ENCODE results near the gene GHR. TPM values are rescaled to one million over a fixed set of nuclear protein-coding genes. Genes with fewer than 3 reads are reported as not detected.
"Not testable (repeated sequence)": the region's sequence is repeated elsewhere in the genome, so short reads cannot be mapped to it uniquely, and the experiment has no call there.

The GHR gene
- polyA plus RNA-seq, 1 donor (not counting 4 experiments of a cell fraction or from before 2014, with no cell fraction given), result 1.8 TPM

- Histone ChIP-seq H3K4me2 (ENCODE audit: control insufficient read depth, extremely low read depth, insufficient read depth, low read depth, low read length) (no peak overlapping the region), H3K9me1 (ENCODE audit: control insufficient read depth, extremely low read depth, insufficient read depth, low read length) (no peaks in the 10 kb centered on the region), H3K79me2 (ENCODE audit: control insufficient read depth, insufficient read depth, low read length) (no peaks in the 10 kb centered on the region), H3K4me1 (ENCODE audit: control insufficient read depth, extremely low read depth, insufficient read depth, low read length) (no peaks in the 10 kb centered on the region), H3K27me3 (ENCODE audit: control insufficient read depth, extremely low read depth, insufficient read depth, low read length) (no peaks in the 10 kb centered on the region), H3K9ac (ENCODE audit: control insufficient read depth, extremely low read depth, insufficient read depth, low read length) (no peak overlapping the region), H3K9me3 (ENCODE audit: control insufficient read depth, low read depth, low read length) (no peaks in the 10 kb centered on the region), H2AFZ (ENCODE audit: control insufficient read depth, low read length) (no peak overlapping the region), H3K27ac (ENCODE audit: control insufficient read depth, insufficient read depth, low read length) (no peak overlapping the region), H3K36me3 (ENCODE audit: control insufficient read depth in 2 of 2, extremely low read depth in 1 of 2, insufficient read depth in 2 of 2, low read length in 2 of 2) (no peaks in the 10 kb centered on the region), H3K4me3 (ENCODE audit: control insufficient read depth in 2 of 3, extremely low read depth in 1 of 3, insufficient read depth in 2 of 3, low read depth in 1 of 3, low read length in 3 of 3) (no peak overlapping the region), H4K20me1 (ENCODE audit: control insufficient read depth, extremely low read depth, insufficient read depth, low read length) (no peaks in the 10 kb centered on the region)
- dilution Hi-C loops (cut with MboI; ENCODE audit: extremely low pct_ligation_motif_present, low sequenced_read_pairs), result no loop called here
- no peak for DNase-seq (ENCODE audit: low read depth, low spot score)
- TF ChIP-seq CTCF (optimal IDR thresholded peaks at IDR 0.05 in 1 of 3, IDR thresholded peaks at IDR 0.05 in 1 of 3, conservative IDR thresholded peaks at IDR 0.05 in 1 of 3; ENCODE audit: extremely low read depth in 1 of 3, insufficient read depth in 2 of 3, low read length in 3 of 3), result no peak
- no peak for TF ChIP-seq EZH2 (IDR thresholded peaks at IDR 0.05; ENCODE audit: low read length)
- FAIRE-seq, result no peak
These were observed 298.2 kb downstream of the GHR start for GRCh38 chr5:42721484-42721883.

GRCh38 chr5:42734531-42735058 is 311.4 kb downstream of the GHR start:
- H3K4me1 ChIP-seq (ENCODE audit: control insufficient read depth, extremely low read depth, insufficient read depth, low read length); H3K27me3 ChIP-seq (ENCODE audit: control insufficient read depth, extremely low read depth, insufficient read depth, low read length); H3K9me3 ChIP-seq (ENCODE audit: control insufficient read depth, low read depth, low read length); dilution Hi-C loops (cut with MboI; ENCODE audit: extremely low pct_ligation_motif_present, low sequenced_read_pairs); FAIRE-seq; H4K20me1 ChIP-seq (ENCODE audit: control insufficient read depth, extremely low read depth, insufficient read depth, low read length); H3K4me3 ChIP-seq (ENCODE audit: control insufficient read depth in 2 of 3, extremely low read depth in 1 of 3, insufficient read depth in 2 of 3, low read depth in 1 of 3, low read length in 3 of 3); H3K9me1 ChIP-seq (ENCODE audit: control insufficient read depth, extremely low read depth, insufficient read depth, low read length); H3K36me3 ChIP-seq (ENCODE audit: control insufficient read depth in 2 of 2, extremely low read depth in 1 of 2, insufficient read depth in 2 of 2, low read length in 2 of 2); DNase-seq (ENCODE audit: low read depth, low spot score); H3K27ac ChIP-seq (ENCODE audit: control insufficient read depth, insufficient read depth, low read length); H3K4me2 ChIP-seq (ENCODE audit: control insufficient read depth, extremely low read depth, insufficient read depth, low read depth, low read length); H3K79me2 ChIP-seq (ENCODE audit: control insufficient read depth, insufficient read depth, low read length); H2AFZ ChIP-seq (ENCODE audit: control insufficient read depth, low read length); H3K9ac ChIP-seq (ENCODE audit: control insufficient read depth, extremely low read depth, insufficient read depth, low read length): not testable (repeated sequence)

- H3K9ac ChIP-seq (ENCODE audit: control insufficient read depth, extremely low read depth, insufficient read depth, low read length), result no peak overlapping the region
- H3K9me1 ChIP-seq (ENCODE audit: control insufficient read depth, extremely low read depth, insufficient read depth, low read length), result no peaks in the 10 kb centered on the region
- no peaks in the 10 kb centered on the region for H3K79me2 ChIP-seq (ENCODE audit: control insufficient read depth, insufficient read depth, low read length)
- H3K27me3 ChIP-seq (ENCODE audit: control insufficient read depth, extremely low read depth, insufficient read depth, low read length), result no peaks in the 10 kb centered on the region
- no peaks in the 10 kb centered on the region for H3K9me3 ChIP-seq (ENCODE audit: control insufficient read depth, low read depth, low read length)
- H3K4me1 ChIP-seq (ENCODE audit: control insufficient read depth, extremely low read depth, insufficient read depth, low read length), result no peaks in the 10 kb centered on the region
- FAIRE-seq (no peak), DNase-seq (ENCODE audit: low read depth, low spot score) (no peak)
- H2AFZ ChIP-seq (ENCODE audit: control insufficient read depth, low read length), result no peak overlapping the region
- no peaks in the 10 kb centered on the region for H4K20me1 ChIP-seq (ENCODE audit: control insufficient read depth, extremely low read depth, insufficient read depth, low read length)
- no peak overlapping the region for H3K4me2 ChIP-seq (ENCODE audit: control insufficient read depth, extremely low read depth, insufficient read depth, low read depth, low read length)
- no peak overlapping the region for H3K27ac ChIP-seq (ENCODE audit: control insufficient read depth, insufficient read depth, low read length)
- dilution Hi-C loops (cut with MboI; ENCODE audit: extremely low pct_ligation_motif_present, low sequenced_read_pairs), result no loop called here
- H3K36me3 ChIP-seq (ENCODE audit: control insufficient read depth in 2 of 2, extremely low read depth in 1 of 2, insufficient read depth in 2 of 2, low read length in 2 of 2), result no peaks in the 10 kb centered on the region
- TF ChIP-seq CTCF (optimal IDR thresholded peaks at IDR 0.05 in 1 of 3, IDR thresholded peaks at IDR 0.05 in 1 of 3, conservative IDR thresholded peaks at IDR 0.05 in 1 of 3; ENCODE audit: extremely low read depth in 1 of 3, insufficient read depth in 2 of 3, low read length in 3 of 3) (no peak), EZH2 (IDR thresholded peaks at IDR 0.05; ENCODE audit: low read length) (no peak)
- no peak overlapping the region for H3K4me3 ChIP-seq (ENCODE audit: control insufficient read depth in 2 of 3, extremely low read depth in 1 of 3, insufficient read depth in 2 of 3, low read depth in 1 of 3, low read length in 3 of 3)
These were observed 317.7 kb downstream of the GHR start for GRCh38 chr5:42740920-42741319.
